Body of pancreas (tissue), 4 donors: ENCODE data around the gene FGF12.

Source experiments
- CTCF ChIP-seq, 7 experiments: fragments of 450-650 bp in 4 of 7; fragments of 200-600 bp in 3 of 7; sonication (generic) in 3 of 7; IDR thresholded peaks; one replicate each; pipeline ENCODE4 v1.5.1; 2016 to 2019; ENCODE audit warnings: antibody characterized with exemption in 7 of 7
- POLR2A ChIP-seq, 3 donors: fragments of 450-650 bp; IDR thresholded peaks; one replicate each; pipeline ENCODE4 v1.6.1; 2016; ENCODE audit warnings: antibody characterized with exemption in 3 of 3, mild to moderate bottlenecking in 2 of 3

DNA sequence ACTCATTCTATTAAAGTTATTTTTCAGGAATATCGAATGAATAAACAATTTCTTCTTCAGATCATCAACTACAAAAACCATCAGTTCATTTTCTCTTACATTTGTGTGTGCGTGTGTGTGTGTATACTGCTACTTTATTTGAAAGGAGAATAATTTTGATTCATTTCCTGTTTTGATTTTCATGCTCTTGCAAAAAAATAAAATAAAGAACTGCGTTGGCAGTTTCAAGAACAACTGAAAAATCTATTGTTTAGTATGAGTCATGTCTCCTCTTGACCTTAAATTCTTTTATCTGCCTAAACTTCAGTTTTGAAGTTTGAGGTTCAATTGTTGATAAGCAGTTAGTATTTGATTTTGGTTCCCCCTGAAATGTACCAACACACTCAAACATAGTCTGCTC lies 540.8 kb downstream of the FGF12 start:
- TF ChIP-seq CTCF (IDR thresholded peaks at IDR 0.05): no peak
- TF ChIP-seq POLR2A (IDR thresholded peaks at IDR 0.05): no peak
